AG04450 (cell line): ENCODE measurements around the gene MTHFSD. TPM values are rescaled to one million over a fixed set of nuclear protein-coding genes. Genes with fewer than 3 reads are reported as not detected.

Experiments used
- CTCF ChIA-PET: fragments of 300-600, 350-600 bp; formaldehyde crosslinking; extraction: SDS; loops from one replicate; lab custom pipeline; 2022; ENCODE audit warnings: antibody characterized with exemption, inconsistent platforms; lab: Charles Lee
- POLR2A ChIA-PET: fragments of 350-600 bp; formaldehyde crosslinking; extraction: SDS; loops from one replicate; lab custom pipeline; 2021; ENCODE audit warnings: antibody characterized with exemption, inconsistent platforms; lab: Yijun Ruan, JAX
- DNase-seq: peaks from one replicate; pipeline ENCODE4 v3.0.0-alpha.2; 2011; ENCODE audit warnings: low read depth, low spot score
- H3K27ac ChIP-seq: one replicate; pipeline ENCODE4 v1.5.1; 2012; ENCODE audit warnings: low read depth, low read length, control low read depth
- H3K27me3 ChIP-seq: one replicate; pipeline ENCODE4 v1.6.0; 2012; ENCODE audit warnings: low read length; ENCODE audit not compliant: control insufficient read depth, insufficient read depth
- H3K4me3 ChIP-seq: 2 replicates; pipeline ENCODE4 v1.5.1; 2011; ENCODE audit warnings: mild to moderate bottlenecking, low read depth, low read length, control low read depth
- H3K9me3 ChIP-seq: 2 replicates; pipeline ENCODE4 v1.5.1; 2012; ENCODE audit warnings: low read length; ENCODE audit not compliant: control insufficient read depth, insufficient read depth
- CTCF ChIP-seq: IDR thresholded peaks from 2 replicates; pipeline ENCODE4 v1.5.1; 2011; ENCODE audit warnings: low read depth, low read length, control low read depth, inconsistent platforms
- polyA plus RNA-seq: library from polyadenylated mRNA; depleted of rRNA; stranded (reverse); fragments of >200 nt; gene quantifications from 2 replicates; pipeline ENCODE4 v1.2.3, GENCODE V29; 2011

The MTHFSD gene
- polyA plus RNA-seq, 1 experiment = 16.7 TPM

- H3K27me3 ChIP-seq = no peaks in the 10 kb centered on the region
- DNase-seq = no peak
- ChIA-PET POLR2A (no interaction called here), CTCF (interaction anchor here (1.4 kb wide), 1 partner anchor 10 kb away, joined by 4 read pairs; no protein-coding TSS in a partner anchor)
- H3K27ac ChIP-seq = no peak overlapping the region
- no peak overlapping the region for H3K4me3 ChIP-seq
- H3K9me3 ChIP-seq = peaks cover 12% of the 10 kb centered on the region; the same call in 1 of the 2 replicates
- no peak for TF ChIP-seq CTCF
Observed at GRCh38 chr16:86527366-86527765, 27.7 kb downstream of the MTHFSD start.

- peaks cover 12% of the 10 kb centered on the region; the same call in 1 of the 2 replicates for H3K9me3 ChIP-seq
- no peak overlapping the region for H3K4me3 ChIP-seq
- no peak for TF ChIP-seq CTCF
- H3K27me3 ChIP-seq = no peaks in the 10 kb centered on the region
- ChIA-PET POLR2A (no interaction called here), CTCF (interaction anchor here (0.6 to 1.4 kb wide), 3 partner anchors 433 to 707 kb away, joined by 3 to 5 read pairs (median 4); no protein-coding TSS in a partner anchor)
- no peak for DNase-seq
- H3K27ac ChIP-seq = no peak overlapping the region
Observed at GRCh38 chr16:86525696-86526095, 29.3 kb downstream of the MTHFSD start.

- Histone ChIP-seq H3K9me3 (peaks cover 12% of the 10 kb centered on the region; the same call in 1 of the 2 replicates), H3K27ac (no peak overlapping the region), H3K4me3 (no peak overlapping the region), H3K27me3 (no peaks in the 10 kb centered on the region)
- ChIA-PET POLR2A (no interaction called here), CTCF (no interaction called here)
- no peak for TF ChIP-seq CTCF
- DNase-seq = no peak
Observed at GRCh38 chr16:86524029-86524428, 31.0 kb downstream of the MTHFSD start.

- CTCF ChIA-PET = no interaction called here
- no peak for TF ChIP-seq CTCF
Observed at GRCh38 chr16:86523166-86523740, 31.8 kb downstream of the MTHFSD start.

GRCh38 chr16:86522634-86523033, 32.4 kb downstream of the MTHFSD start:
- DNase-seq = no peak
- no peak overlapping the region for H3K4me3 ChIP-seq
- no peaks in the 10 kb centered on the region for H3K27me3 ChIP-seq
- ChIA-PET CTCF (no interaction called here), POLR2A (no interaction called here)
- TF ChIP-seq CTCF = no peak
- peaks cover 3% of the 10 kb centered on the region; the same call in 1 of the 2 replicates for H3K9me3 ChIP-seq
- no peak overlapping the region for H3K27ac ChIP-seq

More at GRCh38 chr16:86523166-86523740, 31.8 kb downstream of the MTHFSD start:
- Histone ChIP-seq H3K27ac (no peak overlapping the region), H3K9me3 (peaks cover 8% of the 10 kb centered on the region; the same call in 1 of the 2 replicates), H3K4me3 (no peak overlapping the region), H3K27me3 (no peaks in the 10 kb centered on the region)
- POLR2A ChIA-PET = no interaction called here
- DNase-seq = no peak
